NCI-H345 treated with DMSO at 0.1 percent for 48 hours (cell line): ENCODE results near the gene PRAME.
"Not testable (repeated sequence)": the region's sequence is repeated elsewhere in the genome, so short reads cannot be mapped to it uniquely, and the experiment has no call there.

ENCODE experiments used
- DNase-seq: peaks from one replicate; lab custom pipeline; 2025; ENCODE audit not compliant: unreplicated experiment; lab: John Stamatoyannopoulos, UW

Gene PRAME

GRCh38 chr22:22581524-22581923 is 22.5 kb upstream of the PRAME start:
- not testable (repeated sequence) for DNase-seq

GRCh38 chr22:22579869-22580604 is 21.0 kb upstream of the PRAME start:
- no peak for DNase-seq

- DNase-seq: no peak
These were observed 19.8 kb upstream of the PRAME start for GRCh38 chr22:22578702-22579424.

- DNase-seq: no peak
These were observed 17.9 kb upstream of the PRAME start for GRCh38 chr22:22576989-22577427.

GRCh38 chr22:22576244-22576988 is 17.4 kb upstream of the PRAME start:
- no peak for DNase-seq

GRCh38 chr22:22574361-22574760 is 15.3 kb upstream of the PRAME start:
- no peak for DNase-seq

GRCh38 chr22:22573047-22573889 is 14.2 kb upstream of the PRAME start:
- no peak for DNase-seq

- no peak for DNase-seq
These were observed 12.8 kb upstream of the PRAME start for GRCh38 chr22:22571862-22572261.

GRCh38 chr22:22571429-22571828 is 12.4 kb upstream of the PRAME start:
- DNase-seq: no peak

GRCh38 chr22:22569218-22569617 is 10.2 kb upstream of the PRAME start:
- DNase-seq: no peak

GRCh38 chr22:22565981-22566380 is 6.9 kb upstream of the PRAME start:
- DNase-seq: no peak

- no peak for DNase-seq
These were observed 744 bp downstream of the PRAME start for GRCh38 chr22:22558071-22558971.

- no peak for DNase-seq
These were observed 1.8 kb downstream of the PRAME start for GRCh38 chr22:22556995-22557925.

- DNase-seq: no peak
These were observed 2.5 kb downstream of the PRAME start for GRCh38 chr22:22556578-22556977.

GRCh38 chr22:22555596-22555995 is 3.5 kb downstream of the PRAME start:
- DNase-seq: no peak

GRCh38 chr22:22554587-22555284 is 4.3 kb downstream of the PRAME start:
- DNase-seq: no peak

- no peak for DNase-seq
These were observed 5.1 kb downstream of the PRAME start for GRCh38 chr22:22553735-22554586.
